K562 (cell line): ENCODE measurements around the gene EPN2. TPM values are rescaled to one million over a fixed set of nuclear protein-coding genes. Genes with fewer than 3 reads are reported as not detected.

Experiments used
- ATAC-seq: fragments of 200-7000 bp; cut with Tn5 transposase; 3 replicates; pipeline ENCODE4 v1.9.1; 2020; ENCODE audit warnings: moderate library complexity
- BruUV-seq: library from RNA; stranded (reverse); fragments of 400-500 nt; replicated peaks from 2 replicates; lab custom pipeline; 2021; lab: Mats Ljungman, UMichigan
- CTCF ChIA-PET: fragments of 300-600 bp; formaldehyde crosslinking; extraction: SDS; loops from one replicate; lab custom pipeline; 2021; ENCODE audit warnings: low intra/inter-chr PET ratio; lab: Yijun Ruan, JAX
- POLR2A ChIA-PET: fragments of 300-600, 350-650 bp; sonication (Branson Sonifier 250); formaldehyde crosslinking; extraction: SDS; loops from one replicate; lab custom pipeline; 2021; ENCODE audit warnings: antibody characterized with exemption, inconsistent platforms; lab: Yijun Ruan, JAX
- DNase-seq, 4 experiments: peaks; one replicate each; pipeline versions ENCODE4 v3.0.0 to v3.0.0-alpha.2; 2011 to 2018; ENCODE audit warnings: low spot score in 3 of 4, mixed read lengths in 3 of 4; ENCODE audit errors: extremely low read depth in 1 of 4
- FAIRE-seq: peaks from 2 replicates; lab custom pipeline; 2011; peaks lifted over from hg19 to GRCh38; lab: Jason Lieb, UNC
- H2AFZ ChIP-seq: 2 replicates; pipeline ENCODE4 v1.6.0; 2011; ENCODE audit warnings: low read depth, low read length, control low read depth, inconsistent platforms
- H3K27ac ChIP-seq: fragments of 200-600 bp; 3 replicates; pipeline ENCODE4 v1.8.0; 2011; ENCODE audit warnings: low read depth, mild to moderate bottlenecking, control low read depth, inconsistent platforms, low read length, moderate library complexity, mixed read lengths; ENCODE audit errors: extremely low read depth
- H3K27me3 ChIP-seq, 2 experiments: fragments of 300-600 bp in 1 of 2; 2 replicates in 1 of 2; 3 replicates in 1 of 2; pipeline versions ENCODE4 v1.6.0 to v1.8.0; 2011; ENCODE audit warnings: inconsistent platforms in 2 of 2, low read length in 2 of 2, mild to moderate bottlenecking in 1 of 2, mixed read lengths in 1 of 2, moderate library complexity in 1 of 2; ENCODE audit not compliant: control insufficient read depth in 2 of 2, insufficient read depth in 2 of 2
- H3K36me3 ChIP-seq: fragments of 300-600 bp; 3 replicates; pipeline ENCODE4 v1.8.0; 2011; ENCODE audit warnings: mild to moderate bottlenecking, low read length, inconsistent platforms; ENCODE audit not compliant: control insufficient read depth, insufficient read depth
- H3K4me1 ChIP-seq, 2 experiments: fragments of 200-600 bp in 1 of 2; replicated peaks in 1 of 2; 2 replicates in 1 of 2; 3 replicates in 1 of 2; pipeline versions ENCODE4 v1.5.1 to v1.8.0; 2011; ENCODE audit warnings: inconsistent platforms in 2 of 2, low read length in 2 of 2, mild to moderate bottlenecking in 1 of 2, mixed read lengths in 1 of 2, moderate library complexity in 1 of 2; ENCODE audit not compliant: control insufficient read depth in 2 of 2, insufficient read depth in 2 of 2
- H3K4me2 ChIP-seq: 2 replicates; pipeline ENCODE4 v1.6.1; 2011; ENCODE audit warnings: low read length, control low read depth, inconsistent platforms, mixed read lengths; ENCODE audit not compliant: insufficient read depth
- H3K4me3 ChIP-seq: fragments of 200-600 bp; sonication (generic), shearing (Covaris generic); 2 replicates; pipeline ENCODE4 v1.5.1; 2016; ENCODE audit warnings: control low read depth, inconsistent platforms
- H3K79me2 ChIP-seq: fragments of 200-600 bp; 3 replicates; pipeline ENCODE4 v1.8.0; 2011; ENCODE audit warnings: low read length, inconsistent platforms; ENCODE audit not compliant: control insufficient read depth, insufficient read depth
- H3K9ac ChIP-seq, 2 experiments: 2 replicates each; pipeline versions ENCODE4 v1.6.0 to v1.6.1; 2011; ENCODE audit warnings: low read depth in 2 of 2, low read length in 2 of 2, control low read depth in 1 of 2, inconsistent platforms in 1 of 2, mild to moderate bottlenecking in 1 of 2, mixed read lengths in 1 of 2; ENCODE audit not compliant: insufficient read depth in 1 of 2
- H3K9me1 ChIP-seq: one replicate; pipeline ENCODE4 v1.6.0; 2011; ENCODE audit warnings: inconsistent platforms, mild to moderate bottlenecking, low read length, moderate library complexity; ENCODE audit not compliant: control insufficient read depth, insufficient read depth
- H3K9me3 ChIP-seq: replicated peaks from 2 replicates; pipeline ENCODE4 v1.5.1; 2011; ENCODE audit warnings: low read depth, low read length, inconsistent platforms; ENCODE audit not compliant: control insufficient read depth, insufficient read depth
- H4K20me1 ChIP-seq: replicated peaks from 2 replicates; pipeline ENCODE4 v1.6.1; 2011; ENCODE audit warnings: low read length, inconsistent platforms, mixed read lengths; ENCODE audit not compliant: control insufficient read depth, insufficient read depth
- EP300 ChIP-seq: IDR thresholded peaks from 2 replicates; pipeline ENCODE4 v1.6.1; 2012; ENCODE audit warnings: low read length, improper control_type of control experiment
- HDAC2 ChIP-seq: fragments of 450-650 bp; IDR thresholded peaks from 2 replicates; pipeline ENCODE4 v1.6.1; 2016; ENCODE audit warnings: mild to moderate bottlenecking
- HNRNPLL ChIP-seq: fragments of 200-400 bp; formaldehyde crosslinking; IDR thresholded peaks from 2 replicates; pipeline ENCODE4 v1.6.1; 2017; ENCODE audit warnings: low read length, low read depth, mild to moderate bottlenecking; ENCODE audit not compliant: poor library complexity, severe bottlenecking
- MGA ChIP-seq: fragments of 450-650 bp; IDR thresholded peaks from 2 replicates; pipeline ENCODE4 v1.6.1; 2016; ENCODE audit warnings: mild to moderate bottlenecking, moderate library complexity
- NCOR1 ChIP-seq: fragments of 450-650 bp; IDR thresholded peaks from 2 replicates; pipeline ENCODE4 v1.6.1; 2016; ENCODE audit warnings: mild to moderate bottlenecking, moderate library complexity
- U2AF2 ChIP-seq: fragments of 200-400 bp; formaldehyde crosslinking; optimal IDR thresholded peaks from 2 replicates; pipeline ENCODE3; 2017; ENCODE audit warnings: low read depth, mild to moderate bottlenecking, low read length
- ZBTB17 ChIP-seq: fragments of 450-650 bp; formaldehyde crosslinking; IDR thresholded peaks from 2 replicates; pipeline ENCODE4 v1.4.0; 2020; ENCODE audit warnings: mild to moderate bottlenecking
- ZNF134 ChIP-seq: fragments of 250-450 bp; sonication (Bioruptor Pico); conservative IDR thresholded peaks from 2 replicates; pipeline ENCODE4 v1.4.0; 2020
- WGBS: fragments of 100-300 bp; shearing (Covaris generic); methylation state at CpG from one replicate; pipeline ENCODE4 v1.1.6; 2016; ENCODE audit warnings: low coverage, mixed read lengths; ENCODE audit not compliant: insufficient coverage; ENCODE audit errors: missing lambda C conversion rate; 5-methylcytosine and 5-hydroxymethylcytosine counted together
- in situ Hi-C: fragments of 300-500 bp; cut with MboI; formaldehyde crosslinking; loops from 4 replicates; pipeline ENCODE4 v1.15.0; 2018; ENCODE audit warnings: inconsistent platforms, mixed read lengths
- intact Hi-C: fragments of 100-400 bp; cut with micrococcal nuclease; formaldehyde crosslinking; loops from 2 replicates; pipeline ENCODE4 v1.14.2; 2022
- polyA plus RNA-seq, 8 experiments: library from polyadenylated mRNA; depleted of rRNA in 4 of 8; stranded (reverse) in 5 of 8; unstranded in 3 of 8; fragments of >200 nt; fragmentation: Nextera tagmentation in 2 of 8; fragmentation: Illumina TruSeq in 1 of 8; extraction: Ambion mirVana in 2 of 8; extraction: Trizol in 1 of 8; gene quantifications; 2 replicates each; pipeline versions ENCODE4 v1.2.1 to v1.2.3, GENCODE V29; 2011 to 2014; ENCODE audit warnings: inconsistent platforms in 1 of 8, missing spikeins in 1 of 8
- total RNA-seq, 7 experiments: library from RNA; depleted of rRNA in 6 of 7; stranded (reverse); fragments of >200 nt in 6 of 7; fragmentation: Illumina TruSeq in 2 of 7; extraction: Trizol in 2 of 7; gene quantifications; 2 replicates each; pipeline versions ENCODE4 v1.2.1 to v1.2.3, GENCODE V29; 2011 to 2021; ENCODE audit warnings: low replicate concordance in 1 of 7
- TF ChIP-seq, protein P1 (sequence below): fragments of 450-650 bp; IDR thresholded peaks from 2 replicates; pipeline ENCODE4 v1.7.1; 2018; ENCODE audit warnings: mild to moderate bottlenecking, low read depth; ENCODE audit not compliant: partially characterized antibody

The EPN2 gene
- total and polyA plus RNA-seq, 9 of the 15 experiments (the other 6 are each of a cell fraction or from before 2014, with no cell fraction given), result 1.0 to 12.9 (median 8.9) TPM

DNA sequence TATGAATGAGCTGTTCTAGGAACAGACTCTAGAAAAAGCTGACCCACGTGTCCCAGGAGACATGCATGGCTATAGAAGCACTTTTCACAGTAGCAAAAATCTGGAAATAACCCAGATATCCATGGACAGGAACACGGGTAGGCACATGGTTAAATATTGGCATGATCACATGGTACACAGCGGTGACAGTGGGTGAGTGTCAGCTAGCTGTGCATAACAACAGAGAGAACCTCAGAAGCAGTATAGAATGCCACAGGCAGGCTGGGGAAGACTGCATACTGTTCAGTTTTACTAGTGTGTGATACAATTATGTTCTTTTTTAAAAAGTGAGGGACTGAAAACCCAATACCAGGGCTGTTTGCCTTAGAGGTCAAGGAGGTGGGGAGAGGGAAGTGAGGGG lies 31.4 kb downstream of the EPN2 start:
- no TSS peak for BruUV-seq
- Histone ChIP-seq H4K20me1 (no peaks in the 10 kb centered on the region; the same call in none of the 2 replicates), H3K79me2 (0 out of 3 replicates have a peak, but pooled peaks cover 2% of the 10 kb centered on the region), H3K4me1 (peaks cover 16 to 37% of the 10 kb centered on the region in 2 experiments; a peak in 4 of 5 replicates), H3K36me3 (no peaks in the 10 kb centered on the region; the same call in 1 of the 3 replicates), H3K9me3 (no peaks in the 10 kb centered on the region), H3K4me2 (no peak overlapping the region), H3K9ac (no peak overlapping the region), H3K9me1 (no peaks in the 10 kb centered on the region), H2AFZ (no peak overlapping the region), H3K27ac (no peak overlapping the region), H3K27me3 (no peaks in the 10 kb centered on the region), H3K4me3 (no peak overlapping the region)
- 45% methylated on average over 3 of the region's 3 CpGs for WGBS
- DNase-seq (no peak), FAIRE-seq (no peak), ATAC-seq (no peak)
- CTCF ChIA-PET, result no interaction called here
- intact Hi-C loops (no loop called here), in situ Hi-C loops (no loop called here)
- POLR2A ChIA-PET, result interaction anchor here (1.2 kb wide), 1 partner anchor 8 kb away, joined by 3 read pairs; no protein-coding TSS in a partner anchor
- TF ChIP-seq ZNF134 (CRISPR knock-in tag) (no peak), EP300 (no peak), HNRNPLL (no peak), MGA (no peak), ZBTB17 (no peak), U2AF2 (no peak), NCOR1 (no peak), HDAC2 (no peak)
- TF ChIP-seq, protein P1, sequence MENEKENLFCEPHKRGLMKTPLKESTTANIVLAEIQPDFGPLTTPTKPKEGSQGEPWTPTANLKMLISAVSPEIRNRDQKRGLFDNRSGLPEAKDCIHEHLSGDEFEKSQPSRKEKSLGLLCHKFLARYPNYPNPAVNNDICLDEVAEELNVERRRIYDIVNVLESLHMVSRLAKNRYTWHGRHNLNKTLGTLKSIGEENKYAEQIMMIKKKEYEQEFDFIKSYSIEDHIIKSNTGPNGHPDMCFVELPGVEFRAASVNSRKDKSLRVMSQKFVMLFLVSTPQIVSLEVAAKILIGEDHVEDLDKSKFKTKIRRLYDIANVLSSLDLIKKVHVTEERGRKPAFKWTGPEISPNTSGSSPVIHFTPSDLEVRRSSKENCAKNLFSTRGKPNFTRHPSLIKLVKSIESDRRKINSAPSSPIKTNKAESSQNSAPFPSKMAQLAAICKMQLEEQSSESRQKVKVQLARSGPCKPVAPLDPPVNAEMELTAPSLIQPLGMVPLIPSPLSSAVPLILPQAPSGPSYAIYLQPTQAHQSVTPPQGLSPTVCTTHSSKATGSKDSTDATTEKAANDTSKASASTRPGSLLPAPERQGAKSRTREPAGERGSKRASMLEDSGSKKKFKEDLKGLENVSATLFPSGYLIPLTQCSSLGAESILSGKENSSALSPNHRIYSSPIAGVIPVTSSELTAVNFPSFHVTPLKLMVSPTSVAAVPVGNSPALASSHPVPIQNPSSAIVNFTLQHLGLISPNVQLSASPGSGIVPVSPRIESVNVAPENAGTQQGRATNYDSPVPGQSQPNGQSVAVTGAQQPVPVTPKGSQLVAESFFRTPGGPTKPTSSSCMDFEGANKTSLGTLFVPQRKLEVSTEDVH, result no peak
